SU-DHL-6 (cell line): ENCODE data around the gene NCKAP1.

ENCODE experiments used
- EZH2phosphoT487 ChIP-seq: fragments of 200-600 bp; sonication (generic), shearing (Covaris generic); conservative IDR thresholded peaks from 2 replicates; pipeline ENCODE4 v1.6.1; 2018; ENCODE audit warnings: mild to moderate bottlenecking, antibody characterized with exemption, low read length, moderate library complexity, mixed read lengths
- TF ChIP-seq, protein P1 (sequence below): fragments of 200-600 bp; sonication (generic); IDR thresholded peaks from one replicate; pipeline ENCODE4 v1.5.1; 2017; ENCODE audit warnings: antibody characterized with exemption, mild to moderate bottlenecking, low read length, moderate library complexity; ENCODE audit not compliant: insufficient read depth, poor library complexity, severe bottlenecking

- TF ChIP-seq, protein P1, sequence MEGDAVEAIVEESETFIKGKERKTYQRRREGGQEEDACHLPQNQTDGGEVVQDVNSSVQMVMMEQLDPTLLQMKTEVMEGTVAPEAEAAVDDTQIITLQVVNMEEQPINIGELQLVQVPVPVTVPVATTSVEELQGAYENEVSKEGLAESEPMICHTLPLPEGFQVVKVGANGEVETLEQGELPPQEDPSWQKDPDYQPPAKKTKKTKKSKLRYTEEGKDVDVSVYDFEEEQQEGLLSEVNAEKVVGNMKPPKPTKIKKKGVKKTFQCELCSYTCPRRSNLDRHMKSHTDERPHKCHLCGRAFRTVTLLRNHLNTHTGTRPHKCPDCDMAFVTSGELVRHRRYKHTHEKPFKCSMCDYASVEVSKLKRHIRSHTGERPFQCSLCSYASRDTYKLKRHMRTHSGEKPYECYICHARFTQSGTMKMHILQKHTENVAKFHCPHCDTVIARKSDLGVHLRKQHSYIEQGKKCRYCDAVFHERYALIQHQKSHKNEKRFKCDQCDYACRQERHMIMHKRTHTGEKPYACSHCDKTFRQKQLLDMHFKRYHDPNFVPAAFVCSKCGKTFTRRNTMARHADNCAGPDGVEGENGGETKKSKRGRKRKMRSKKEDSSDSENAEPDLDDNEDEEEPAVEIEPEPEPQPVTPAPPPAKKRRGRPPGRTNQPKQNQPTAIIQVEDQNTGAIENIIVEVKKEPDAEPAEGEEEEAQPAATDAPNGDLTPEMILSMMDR = no peak
- TF ChIP-seq EZH2phosphoT487 = no peak
Observed at GRCh38 chr2:183033951-183034350, 4.3 kb downstream of the NCKAP1 start.
